Gastrocnemius medialis (tissue), 4 donors: ENCODE results near the gene POLD2.

Experiments
- CTCF ChIP-seq, 5 experiments: fragments of 450-650 bp in 3 of 5; fragments of 200-600 bp in 2 of 5; sonication (generic) in 2 of 5; IDR thresholded peaks in 4 of 5; conservative IDR thresholded peaks in 1 of 5; 1 replicate in 4 of 5; 2 replicates in 1 of 5; pipeline ENCODE4 v1.5.1; 2016 to 2019; ENCODE audit warnings: antibody characterized with exemption in 5 of 5, mild to moderate bottlenecking in 3 of 5, moderate library complexity in 3 of 5
- POLR2A ChIP-seq, 2 donors: fragments of 450-650 bp; IDR thresholded peaks; one replicate each; pipeline ENCODE4 v1.6.1; 2017; ENCODE audit warnings: antibody characterized with exemption in 2 of 2, mild to moderate bottlenecking in 2 of 2, moderate library complexity in 2 of 2

GRCh38 chr7:44150466-44150832 lies 27.1 kb upstream of the POLD2 start:
- TF ChIP-seq POLR2A (IDR thresholded peaks at IDR 0.05) (no peak), CTCF (IDR thresholded peaks at IDR 0.05 in 4 of 5, conservative IDR thresholded peaks at IDR 0.05 in 1 of 5) (no peak)
